Neural cell (in vitro differentiated cells): Measurements from ENCODE around the gene PLXNA2.

ENCODE experiments used
- CTCF ChIP-seq: fragments of 450-650 bp; IDR thresholded peaks from 2 replicates; pipeline ENCODE4 v1.5.1; 2014; ENCODE audit warnings: antibody characterized with exemption, mild to moderate bottlenecking, moderate library complexity; ENCODE audit not compliant: poor library complexity, severe bottlenecking
- EP300 ChIP-seq: fragments of 450-650 bp; conservative IDR thresholded peaks from 2 replicates; pipeline ENCODE4 v1.6.1; 2014; ENCODE audit warnings: antibody characterized with exemption, mild to moderate bottlenecking, moderate library complexity; ENCODE audit not compliant: poor library complexity, severe bottlenecking
- EZH2 ChIP-seq: fragments of 200-600, 300-800 bp; shearing (Covaris generic), sonication (generic); IDR thresholded peaks from 2 replicates; pipeline ENCODE4 v1.6.1; 2014; ENCODE audit warnings: antibody characterized with exemption, low read length, borderline replicate concordance, mild to moderate bottlenecking; ENCODE audit not compliant: insufficient read depth, poor library complexity, severe bottlenecking
- MXI1 ChIP-seq: fragments of 450-650 bp; conservative IDR thresholded peaks from 2 replicates; pipeline ENCODE4 v1.6.1; 2014; ENCODE audit warnings: antibody characterized with exemption, mild to moderate bottlenecking; ENCODE audit not compliant: poor library complexity, severe bottlenecking
- POLR2AphosphoS5 ChIP-seq: IDR thresholded peaks from 2 replicates; pipeline ENCODE4 v1.6.1; 2012
- RAD21 ChIP-seq: fragments of 450-650 bp; conservative IDR thresholded peaks from 2 replicates; pipeline ENCODE4 v1.6.1; 2014; ENCODE audit warnings: antibody characterized with exemption, mild to moderate bottlenecking, moderate library complexity
- REST ChIP-seq: IDR thresholded peaks from 2 replicates; pipeline ENCODE4 v1.6.1; 2012; ENCODE audit warnings: borderline replicate concordance
- SMC3 ChIP-seq: fragments of 450-650 bp; conservative IDR thresholded peaks from 2 replicates; pipeline ENCODE4 v1.6.1; 2014; ENCODE audit warnings: antibody characterized with exemption, mild to moderate bottlenecking, moderate library complexity; ENCODE audit not compliant: poor library complexity

GRCh38 chr1:208136459-208137182 lies 107.6 kb downstream of the PLXNA2 start:
- TF ChIP-seq EZH2, result no peak
- TF ChIP-seq REST, result no peak
- no peak for TF ChIP-seq SMC3
- no peak for TF ChIP-seq CTCF
- TF ChIP-seq RAD21, result no peak
- no peak for TF ChIP-seq POLR2AphosphoS5
- no peak for TF ChIP-seq MXI1
- no peak for TF ChIP-seq EP300
